Measurements from ENCODE around the gene PRPF8. TPM values are rescaled to one million over a fixed set of nuclear protein-coding genes. Genes with fewer than 3 reads are reported as not detected.

Gene PRPF8

GRCh38 chr17:1604831-1605528 is 79.7 kb downstream of the PRPF8 start:
- Histone ChIP-seq H2BK15ac (ENCODE audit: low read depth, poor library complexity, severe bottlenecking) (no peak overlapping the region), H3K9me3 (ENCODE audit: control insufficient read depth, low read length) (peaks cover 6% of the 10 kb centered on the region), H3K79me1 (replicated peaks; ENCODE audit: low read length, poor library complexity, severe bottlenecking) (no peaks in the 10 kb centered on the region), H3K9ac (ENCODE audit: low read length) (no peak overlapping the region), H4K8ac (ENCODE audit: low read length) (no peak overlapping the region), H2BK12ac (ENCODE audit: low read length in 2 of 2) (peak overlapping the region in 1 of 2 experiments; percentile 32), H2BK5ac (ENCODE audit: low read depth, low read length, poor library complexity, severe bottlenecking) (no peak overlapping the region), H3K27me3 (ENCODE audit: control insufficient read depth in 1 of 2, insufficient read depth in 1 of 2, low read length in 2 of 2) (no peaks in the 10 kb centered on the region), H3K36me3 (ENCODE audit: control insufficient read depth in 1 of 2, insufficient read depth in 2 of 2, low read depth in 1 of 2, low read length in 2 of 2) (peaks cover 0 to 21% of the 10 kb centered on the region in 2 experiments), H3K23ac (ENCODE audit: low read length in 2 of 2) (no peak overlapping the region), H3K18ac (ENCODE audit: low read depth in 1 of 2, low read length in 2 of 2) (peak overlapping the region in 1 of 2 experiments; percentile 22), H3K4me1 (ENCODE audit: control insufficient read depth, insufficient read depth, low read depth, low read length) (peaks cover 11% of the 10 kb centered on the region), H3K27ac (ENCODE audit: low read length, poor library complexity, severe bottlenecking) (no peak overlapping the region), H3K14ac (ENCODE audit: low read length in 2 of 2) (peak overlapping the region in 1 of 2 experiments; percentile 26), H3K4me3 (ENCODE audit: insufficient read depth in 1 of 2, low read depth in 1 of 2, low read length in 2 of 2) (peak overlapping the region in 1 of 2 experiments; percentile 4), H2BK120ac (ENCODE audit: low read depth, low read length) (no peak overlapping the region), H3K4ac (ENCODE audit: low read depth in 1 of 2, low read length in 2 of 2) (peak overlapping the region in 1 of 2 experiments; percentile 27), H2AFZ (ENCODE audit: low read depth, low read length) (no peak overlapping the region), H3K4me2 (ENCODE audit: low read length, poor library complexity, severe bottlenecking) (no peak overlapping the region), H2AK5ac (ENCODE audit: low read length, severe bottlenecking) (no peak overlapping the region), H4K91ac (ENCODE audit: low read length) (peak overlapping the region; percentile 18)
- 82% methylated on average over 34 of the region's 35 CpGs for WGBS
- DNase-seq = no peak

- Histone ChIP-seq H3K14ac (ENCODE audit: low read length in 2 of 2) (no peak overlapping the region), H2AK5ac (ENCODE audit: low read length, severe bottlenecking) (no peak overlapping the region), H4K91ac (ENCODE audit: low read length) (no peak overlapping the region), H2BK15ac (ENCODE audit: low read depth, poor library complexity, severe bottlenecking) (no peak overlapping the region), H4K8ac (ENCODE audit: low read length) (no peak overlapping the region), H3K23ac (ENCODE audit: low read length in 2 of 2) (no peak overlapping the region), H3K4me1 (ENCODE audit: control insufficient read depth, insufficient read depth, low read depth, low read length) (peaks cover 8% of the 10 kb centered on the region), H2AFZ (ENCODE audit: low read depth, low read length) (no peak overlapping the region), H3K27me3 (ENCODE audit: control insufficient read depth in 1 of 2, insufficient read depth in 1 of 2, low read length in 2 of 2) (no peaks in the 10 kb centered on the region), H3K27ac (ENCODE audit: low read length, poor library complexity, severe bottlenecking) (no peak overlapping the region), H3K9ac (ENCODE audit: low read length) (no peak overlapping the region), H2BK120ac (ENCODE audit: low read depth, low read length) (no peak overlapping the region), H3K36me3 (ENCODE audit: control insufficient read depth in 1 of 2, insufficient read depth in 2 of 2, low read depth in 1 of 2, low read length in 2 of 2) (peaks cover 0 to 18% of the 10 kb centered on the region in 2 experiments), H3K4me2 (ENCODE audit: low read length, poor library complexity, severe bottlenecking) (no peak overlapping the region), H3K4ac (ENCODE audit: low read depth in 1 of 2, low read length in 2 of 2) (no peak overlapping the region), H3K79me1 (replicated peaks; ENCODE audit: low read length, poor library complexity, severe bottlenecking) (no peaks in the 10 kb centered on the region), H2BK5ac (ENCODE audit: low read depth, low read length, poor library complexity, severe bottlenecking) (no peak overlapping the region), H3K9me3 (ENCODE audit: control insufficient read depth, low read length) (peaks cover 6% of the 10 kb centered on the region), H2BK12ac (ENCODE audit: low read length in 2 of 2) (no peak overlapping the region), H3K4me3 (ENCODE audit: insufficient read depth in 1 of 2, low read depth in 1 of 2, low read length in 2 of 2) (no peak overlapping the region), H3K18ac (ENCODE audit: low read depth in 1 of 2, low read length in 2 of 2) (no peak overlapping the region)
- no peak for DNase-seq
- WGBS = 97% methylated on average over 14 of the region's 14 CpGs
These were observed 83.1 kb downstream of the PRPF8 start for GRCh38 chr17:1601571-1601970.

Small RNA genes within 50 kb of the gene (small RNA-seq; reads per million reads assigned to genes)
- not detected for gene RN7SL105P (ENCODE audit: low read depth)
